A549 (cell line): ENCODE results near the gene LSM11. TPM values are rescaled to one million over a fixed set of nuclear protein-coding genes. Genes with fewer than 3 reads are reported as not detected.
"Not testable (repeated sequence)": the region's sequence is repeated elsewhere in the genome, so short reads cannot be mapped to it uniquely, and the experiment has no call there.

Experiments used
- ATAC-seq, 2 experiments: fragments of 200-7000 bp in 1 of 2; fragments of >200 bp in 1 of 2; cut with Nextera tagmentation in 1 of 2; cut with Tn5 transposase in 1 of 2; 3 replicates each; pipeline versions ENCODE4 v1.8.0 to v1.9.1; 2018 to 2020; ENCODE audit warnings: mild to moderate bottlenecking in 1 of 2, moderate library complexity in 1 of 2
- CTCF ChIA-PET: fragments of 300-600 bp; sonication (Branson Sonifier 250); formaldehyde crosslinking; extraction: SDS; loops from one replicate; lab custom pipeline; 2021; ENCODE audit warnings: antibody characterized with exemption, inconsistent platforms; lab: Yijun Ruan, JAX
- POLR2A ChIA-PET: fragments of 350-600 bp; formaldehyde crosslinking; extraction: SDS; loops from one replicate; lab custom pipeline; 2021; ENCODE audit warnings: antibody characterized with exemption, inconsistent platforms; lab: Yijun Ruan, JAX
- DNase-seq, 2 experiments: peaks; one replicate each; pipeline versions ENCODE4 v3.0.0 to v3.0.0-alpha.2; 2011 to 2016; ENCODE audit warnings: low read depth in 1 of 2, low spot score in 1 of 2
- FAIRE-seq: peaks from 2 replicates; lab custom pipeline; 2011; peaks lifted over from hg19 to GRCh38; lab: Jason Lieb, UNC
- H3K27ac ChIP-seq, 2 experiments: fragments of >200 bp; sonication (Bioruptor Twin); formaldehyde crosslinking; 3 replicates each; pipeline ENCODE4 v1.5.1; 2016 to 2017
- H3K4me1 ChIP-seq: fragments of >200 bp; sonication (Bioruptor Twin); formaldehyde crosslinking; 3 replicates; pipeline ENCODE4 v1.6.1; 2016
- H3K4me2 ChIP-seq: fragments of >200 bp; sonication (Bioruptor Twin); formaldehyde crosslinking; 3 replicates; pipeline ENCODE4 v1.6.1; 2016
- H3K4me3 ChIP-seq: fragments of >200 bp; sonication (Bioruptor Twin); formaldehyde crosslinking; 3 replicates; pipeline ENCODE4 v1.5.1; 2016
- H3K9me3 ChIP-seq: fragments of >200 bp; sonication (Bioruptor Twin); formaldehyde crosslinking; 3 replicates; pipeline ENCODE4 v1.6.1; 2016
- CEBPB ChIP-seq, 2 experiments: fragments of >200 bp in 1 of 2; sonication (Bioruptor Twin) in 1 of 2; formaldehyde crosslinking in 1 of 2; IDR thresholded peaks; 2 replicates each; pipeline ENCODE4 v1.6.1; 2012 to 2016
- CHD4 ChIP-seq: fragments of 200-600 bp; sonication (generic); IDR thresholded peaks from 2 replicates; pipeline ENCODE4 v1.6.1; 2016; ENCODE audit warnings: antibody characterized with exemption, mild to moderate bottlenecking, borderline replicate concordance
- FOXS1 ChIP-seq: fragments of 250-450 bp; sonication (Bioruptor Pico); IDR thresholded peaks from 2 replicates; pipeline ENCODE4 v1.5.0; 2020; ENCODE audit warnings: mild to moderate bottlenecking, moderate library complexity
- GATA3 ChIP-seq: IDR thresholded peaks from 2 replicates; pipeline ENCODE4 v1.6.1; 2012; ENCODE audit warnings: borderline replicate concordance
- HEYL ChIP-seq: fragments of 250-450 bp; sonication (Bioruptor Pico); IDR thresholded peaks from 2 replicates; pipeline ENCODE4 v1.8.0; 2021; ENCODE audit warnings: mild to moderate bottlenecking, moderate library complexity
- HMGXB4 ChIP-seq: fragments of 250-450 bp; sonication (Bioruptor Pico); IDR thresholded peaks from 2 replicates; pipeline ENCODE4 v1.5.0; 2021; ENCODE audit warnings: mild to moderate bottlenecking, moderate library complexity, borderline replicate concordance
- KDM5A ChIP-seq: fragments of 200-600 bp; sonication (generic); IDR thresholded peaks from 2 replicates; pipeline ENCODE4 v1.6.1; 2016; ENCODE audit warnings: antibody characterized with exemption, mild to moderate bottlenecking
- MAFK ChIP-seq: fragments of 450-650 bp; IDR thresholded peaks from 2 replicates; pipeline ENCODE4 v1.6.1; 2014; ENCODE audit not compliant: partially characterized antibody
- MYC ChIP-seq: IDR thresholded peaks from 2 replicates; pipeline ENCODE4 v1.6.1; 2012; ENCODE audit warnings: mild to moderate bottlenecking, inconsistent platforms, low read length, improper control_type of control experiment, borderline replicate concordance
- PBX3 ChIP-seq: IDR thresholded peaks from 2 replicates; pipeline ENCODE4 v1.6.1; 2012
- POLR2A ChIP-seq: IDR thresholded peaks from 2 replicates; pipeline ENCODE4 v1.6.1; 2012; ENCODE audit warnings: mild to moderate bottlenecking, low read length
- SREBF2 ChIP-seq: fragments of 450-650 bp; IDR thresholded peaks from 2 replicates; pipeline ENCODE4 v1.6.1; 2014; ENCODE audit warnings: mild to moderate bottlenecking, moderate library complexity
- ZFP36 ChIP-seq: fragments of 450-650 bp; IDR thresholded peaks from 2 replicates; pipeline ENCODE4 v1.6.1; 2014; ENCODE audit warnings: borderline replicate concordance; ENCODE audit not compliant: partially characterized antibody
- ZSCAN20 ChIP-seq: fragments of 250-450 bp; sonication (Bioruptor Pico); IDR thresholded peaks from 2 replicates; pipeline ENCODE4 v1.8.0; 2022; ENCODE audit warnings: mild to moderate bottlenecking, moderate library complexity
- WGBS: methylation state at CpG from one replicate; pipeline ENCODE4 v1.1.6; 2017; ENCODE audit errors: missing lambda C conversion rate; 5-methylcytosine and 5-hydroxymethylcytosine counted together
- polyA plus RNA-seq, 4 experiments: library from polyadenylated mRNA; depleted of rRNA in 3 of 4; stranded (reverse); fragments of >200 nt; fragmentation: RNase III in 1 of 4; extraction: RNeasy Plus Mini Kit Qiagen cat#74134 plus additional on column Dnase treatment in 1 of 4; gene quantifications; 2 replicates in 3 of 4; 3 replicates in 1 of 4; pipeline ENCODE4 v1.2.3, GENCODE V29; 2011 to 2017
- TF ChIP-seq, protein P1 (sequence below): IDR thresholded peaks from 2 replicates; pipeline ENCODE4 v1.6.1; 2012

LSM11 gene
- polyA plus RNA-seq, 2 of the 4 experiments (the other 2 are of a cell fraction) = 2.9 to 4.1 TPM

DNA sequence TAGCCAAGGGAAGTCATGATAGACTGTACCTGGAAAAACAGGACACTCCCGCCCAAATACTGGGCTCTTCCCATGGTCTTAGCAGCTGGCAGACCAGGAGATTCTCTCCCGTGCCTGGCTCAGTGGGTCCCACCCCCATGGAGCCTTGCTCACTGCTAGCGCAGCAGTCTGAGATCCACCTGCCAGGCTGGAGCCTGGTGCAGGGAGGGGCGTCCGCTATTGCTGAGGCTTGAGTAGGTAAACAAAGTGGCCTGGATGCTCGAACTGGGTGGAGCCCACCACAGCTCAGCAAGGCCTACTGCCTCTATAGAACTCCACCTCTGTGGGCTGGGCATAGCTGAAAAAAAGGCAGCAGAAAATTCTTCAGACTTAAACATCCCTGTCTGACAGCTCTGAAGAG, 22.4 kb upstream of the LSM11 start:
- Histone ChIP-seq H3K27ac (no peak overlapping the region), H3K9me3 (no peaks in the 10 kb centered on the region), H3K4me3 (no peak overlapping the region), H3K4me1 (no peaks in the 10 kb centered on the region), H3K4me2 (no peak overlapping the region)
- no peak for TF ChIP-seq CHD4
- TF ChIP-seq POLR2A = no peak
- no peak for TF ChIP-seq ZFP36
- no peak for TF ChIP-seq FOXS1 (CRISPR knock-in tag)
- no peak for TF ChIP-seq MYC
- TF ChIP-seq HEYL (CRISPR knock-in tag) = no peak
- TF ChIP-seq HMGXB4 (CRISPR knock-in tag) = no peak
- TF ChIP-seq SREBF2 = no peak
- no peak for TF ChIP-seq KDM5A
- TF ChIP-seq, protein P1, sequence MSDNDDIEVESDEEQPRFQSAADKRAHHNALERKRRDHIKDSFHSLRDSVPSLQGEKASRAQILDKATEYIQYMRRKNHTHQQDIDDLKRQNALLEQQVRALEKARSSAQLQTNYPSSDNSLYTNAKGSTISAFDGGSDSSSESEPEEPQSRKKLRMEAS = no peak
- TF ChIP-seq PBX3 = no peak
- TF ChIP-seq MAFK = no peak
- TF ChIP-seq CEBPB (IDR thresholded peaks at IDR 0.05) = no peak
- no peak for TF ChIP-seq ZSCAN20 (CRISPR knock-in tag)
- TF ChIP-seq GATA3 = no peak
- no peak for FAIRE-seq
- ChIA-PET CTCF (interaction anchor here (0.6 to 6.1 kb wide), 9 partner anchors 20 to 397 kb away, joined by 3 to 58 read pairs (median 3); partner anchors contain the start of gene C5orf52), POLR2A (no interaction called here)
- 83% methylated on average over 5 of the region's 6 CpGs for WGBS
- no peak for DNase-seq
- no peak for ATAC-seq

GRCh38 chr5:157722895-157723294, 20.6 kb upstream of the LSM11 start:
- FAIRE-seq, H3K4me2 ChIP-seq, ATAC-seq, H3K4me3 ChIP-seq, H3K4me1 ChIP-seq, POLR2A ChIA-PET, H3K27ac ChIP-seq, DNase-seq, H3K9me3 ChIP-seq: not testable (repeated sequence)
- WGBS = 51% methylated on average over 2 of the region's 2 CpGs
- CTCF ChIA-PET = interaction anchor here (1.8 to 3.1 kb wide), 2 partner anchors 21 to 246 kb away, joined by 4 to 13 read pairs; partner anchors contain the start of gene LSM11

DNA sequence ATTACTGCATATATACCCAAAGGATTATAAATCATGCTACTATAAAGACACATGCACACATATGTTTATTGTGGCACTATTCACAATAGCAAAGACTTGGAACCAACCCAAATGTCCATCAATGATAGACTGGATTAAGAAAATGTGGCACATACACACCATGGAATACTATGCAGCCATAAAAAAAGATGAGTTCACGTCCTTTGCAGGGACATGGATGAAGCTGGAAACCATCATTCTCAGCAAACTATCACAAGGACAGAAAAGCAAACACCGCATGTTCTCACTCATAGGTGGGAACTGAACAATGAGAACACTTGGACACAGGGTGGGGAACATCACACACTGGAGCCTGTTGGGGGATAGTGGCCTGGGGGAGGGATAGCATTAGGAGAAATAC, 16.9 kb upstream of the LSM11 start:
- CTCF ChIA-PET = interaction anchor here (1.7 kb wide), 1 partner anchor 17 kb away, joined by 5 read pairs; the partner anchor contains the start of gene LSM11
- FAIRE-seq, H3K4me3 ChIP-seq, H3K4me1 ChIP-seq, DNase-seq, ATAC-seq, H3K9me3 ChIP-seq, POLR2A ChIA-PET, H3K27ac ChIP-seq, H3K4me2 ChIP-seq: not testable (repeated sequence)
- 93% methylated on average over 2 of the region's 2 CpGs for WGBS

GRCh38 chr5:157727858-157728257, 15.7 kb upstream of the LSM11 start:
- DNase-seq, H3K9me3 ChIP-seq, FAIRE-seq, H3K27ac ChIP-seq, ATAC-seq, H3K4me1 ChIP-seq, H3K4me3 ChIP-seq, H3K4me2 ChIP-seq, POLR2A ChIA-PET: not testable (repeated sequence)
- CTCF ChIA-PET = interaction anchor here (1.7 kb wide), 1 partner anchor 16 kb away, joined by 5 read pairs; the partner anchor contains the start of gene LSM11
- 69% methylated on average over 1 of the region's 1 CpG for WGBS
